HPDE6-E6E7 (cell line): ENCODE results near the gene RHOBTB1.
"Not testable (repeated sequence)": the region's sequence is repeated elsewhere in the genome, so short reads cannot be mapped to it uniquely, and the experiment has no call there.

Source experiments
- DNase-seq: peaks from one replicate; pipeline ENCODE4 v3.0.0; 2011; ENCODE audit warnings: missing footprints; ENCODE audit errors: extremely low spot score

The RHOBTB1 gene

GRCh38 chr10:60906825-60907224, 37.2 kb downstream of the RHOBTB1 start:
- not testable (repeated sequence) for DNase-seq

- DNase-seq, result no peak
These were observed 37.6 kb downstream of the RHOBTB1 start for GRCh38 chr10:60906411-60906810.

- no peak for DNase-seq
These were observed 38.4 kb downstream of the RHOBTB1 start for GRCh38 chr10:60905580-60905979.

GRCh38 chr10:60903096-60903495, 40.9 kb downstream of the RHOBTB1 start:
- DNase-seq, result no peak

GRCh38 chr10:60901561-60902235, 42.3 kb downstream of the RHOBTB1 start:
- no peak for DNase-seq

- DNase-seq, result no peak
These were observed 44.7 kb downstream of the RHOBTB1 start for GRCh38 chr10:60899266-60899665.

- no peak for DNase-seq
These were observed 45.7 kb downstream of the RHOBTB1 start for GRCh38 chr10:60898321-60898720.

GRCh38 chr10:60896810-60897209, 47.2 kb downstream of the RHOBTB1 start:
- DNase-seq, result no peak

GRCh38 chr10:60896033-60896432, 48.0 kb downstream of the RHOBTB1 start:
- DNase-seq, result no peak

GRCh38 chr10:60894786-60895185, 49.2 kb downstream of the RHOBTB1 start:
- DNase-seq, result peak; percentile 63

- DNase-seq, result no peak
These were observed 50.8 kb downstream of the RHOBTB1 start for GRCh38 chr10:60893231-60893630.

GRCh38 chr10:60892571-60892970, 51.4 kb downstream of the RHOBTB1 start:
- no peak for DNase-seq

GRCh38 chr10:60890811-60891210, 53.2 kb downstream of the RHOBTB1 start:
- no peak for DNase-seq

- peak; percentile 29 for DNase-seq
These were observed 60.8 kb downstream of the RHOBTB1 start for GRCh38 chr10:60883187-60883586.

GRCh38 chr10:60878224-60878623, 65.8 kb downstream of the RHOBTB1 start:
- no peak for DNase-seq

- DNase-seq, result no peak
These were observed 66.2 kb downstream of the RHOBTB1 start for GRCh38 chr10:60877777-60878120.

- no peak for DNase-seq
These were observed 66.8 kb downstream of the RHOBTB1 start for GRCh38 chr10:60877061-60877776.

- no peak for DNase-seq
These were observed 70.2 kb downstream of the RHOBTB1 start for GRCh38 chr10:60873758-60874157.

GRCh38 chr10:60872451-60872850, 71.5 kb downstream of the RHOBTB1 start:
- DNase-seq, result no peak

- no peak for DNase-seq
These were observed 72.8 kb downstream of the RHOBTB1 start for GRCh38 chr10:60871215-60871614.

GRCh38 chr10:60870803-60871202, 73.2 kb downstream of the RHOBTB1 start:
- DNase-seq, result no peak

GRCh38 chr10:60870416-60870728, 73.6 kb downstream of the RHOBTB1 start:
- no peak for DNase-seq

- DNase-seq, result no peak
These were observed 74.2 kb downstream of the RHOBTB1 start for GRCh38 chr10:60869652-60870415.
